HCT116 (cell line): ENCODE measurements around the gene EMSY. TPM values are rescaled to one million over a fixed set of nuclear protein-coding genes. Genes with fewer than 3 reads are reported as not detected.

Experiments
- ATAC-seq: fragments of 200-7000 bp; cut with Tn5 transposase; 2 replicates; pipeline ENCODE4 v1.9.1; 2020; ENCODE audit warnings: mild to moderate bottlenecking, moderate library complexity
- BruUV-seq: library from RNA; stranded (reverse); fragments of 400-500 nt; replicated peaks from 2 replicates; lab custom pipeline; 2021; lab: Mats Ljungman, UMichigan
- CTCF ChIA-PET: fragments of 300-600 bp; sonication (Branson Sonifier 250); formaldehyde crosslinking; loops from one replicate; lab custom pipeline; 2021; ENCODE audit warnings: antibody characterized with exemption; lab: Charles Lee
- POLR2A ChIA-PET: fragments of 300-600, 350-600 bp; sonication (Branson Sonifier 250); formaldehyde crosslinking; loops from one replicate; lab custom pipeline; 2021; ENCODE audit warnings: antibody characterized with exemption; lab: Charles Lee
- RAD21 ChIA-PET, 2 experiments: fragments of 300-600 bp; sonication (Branson Sonifier 250); formaldehyde crosslinking; loops; one replicate each; lab custom pipeline; 2023; ENCODE audit warnings: low total read pairs in 2 of 2; ENCODE audit not compliant: uncharacterized antibody in 2 of 2, unreplicated experiment in 2 of 2, low non-redundant PET in 1 of 2; lab: Charles Lee
- DNase-seq: peaks from one replicate; pipeline ENCODE4 v3.0.0-alpha.2; 2010; ENCODE audit warnings: low read depth, low spot score
- H2AFZ ChIP-seq: fragments of 200-600 bp; shearing (Covaris generic), sonication (generic); 2 replicates; pipeline ENCODE4 v1.6.1; 2017; ENCODE audit warnings: low read depth, mixed run types, mixed read lengths, antibody characterized with exemption, low read length; ENCODE audit not compliant: poor library complexity, severe bottlenecking
- H3K27ac ChIP-seq: 2 replicates; pipeline ENCODE4 v1.5.1; 2012; ENCODE audit warnings: low read depth, low read length
- H3K27me3 ChIP-seq: fragments of 200-600 bp; sonication (generic); 2 replicates; pipeline ENCODE4 v1.6.1; 2016; ENCODE audit warnings: mixed run types, low read length, mixed read lengths; ENCODE audit not compliant: insufficient read depth
- H3K36me3 ChIP-seq, 2 experiments: fragments of 200-500 bp in 1 of 2; fragments of 200-600 bp in 1 of 2; sonication (Bioruptor generic) in 1 of 2; sonication (generic) in 1 of 2; 2 replicates each; pipeline versions ENCODE4 v1.5.1 to v1.6.1; 2014 to 2016; ENCODE audit warnings: low read length in 2 of 2, inconsistent platforms in 1 of 2, mixed read lengths in 1 of 2, mixed run types in 1 of 2; ENCODE audit not compliant: insufficient read depth in 2 of 2, control insufficient read depth in 1 of 2
- H3K4me1 ChIP-seq, 2 experiments: fragments of 200-600 bp in 1 of 2; sonication (generic) in 1 of 2; 2 replicates each; pipeline versions ENCODE4 v1.5.1 to v1.6.1; 2012 to 2017; ENCODE audit warnings: low read length in 2 of 2, inconsistent platforms in 1 of 2, mild to moderate bottlenecking in 1 of 2, mixed read lengths in 1 of 2, mixed run types in 1 of 2, moderate library complexity in 1 of 2; ENCODE audit not compliant: insufficient read depth in 2 of 2, control insufficient read depth in 1 of 2
- H3K4me2 ChIP-seq: fragments of 200-600 bp; sonication (generic); 2 replicates; pipeline ENCODE4 v1.6.1; 2017; ENCODE audit warnings: mixed run types, low read length, mixed read lengths
- H3K4me3 ChIP-seq, 2 experiments: fragments of 200-600 bp in 1 of 2; sonication (generic) in 1 of 2; replicated peaks in 1 of 2; 2 replicates each; pipeline ENCODE4 v1.5.1; 2011 to 2016; ENCODE audit warnings: low read length in 2 of 2, control low read depth in 1 of 2, low read depth in 1 of 2, mild to moderate bottlenecking in 1 of 2, mixed read lengths in 1 of 2, mixed run types in 1 of 2
- H3K79me2 ChIP-seq: fragments of 200-600 bp; sonication (generic); 2 replicates; pipeline ENCODE4 v1.6.1; 2017; ENCODE audit warnings: mild to moderate bottlenecking, mixed run types, low read length, moderate library complexity, mixed read lengths; ENCODE audit not compliant: insufficient read depth
- H3K9ac ChIP-seq: fragments of 200-600 bp; sonication (generic); 2 replicates; pipeline ENCODE4 v1.6.1; 2016; ENCODE audit warnings: low read length, mixed read lengths
- H3K9me2 ChIP-seq: fragments of 200-600 bp; sonication (generic), shearing (Covaris generic); 2 replicates; pipeline ENCODE4 v1.6.1; 2017; ENCODE audit warnings: mixed run types, mild to moderate bottlenecking, moderate library complexity; ENCODE audit not compliant: insufficient read depth
- H3K9me3 ChIP-seq, 2 experiments: fragments of 200-500 bp in 1 of 2; fragments of 200-600 bp in 1 of 2; sonication (Bioruptor generic) in 1 of 2; sonication (generic) in 1 of 2; 2 replicates each; pipeline ENCODE4 v1.6.1; 2014 to 2017; ENCODE audit warnings: low read length in 2 of 2, mixed read lengths in 2 of 2, inconsistent platforms in 1 of 2, low read depth in 1 of 2, mild to moderate bottlenecking in 1 of 2, mixed run types in 1 of 2, moderate library complexity in 1 of 2; ENCODE audit not compliant: control insufficient read depth in 1 of 2, insufficient read depth in 1 of 2
- H4K20me1 ChIP-seq: fragments of 200-600 bp; sonication (generic), shearing (Covaris generic); 2 replicates; pipeline ENCODE4 v1.6.1; 2017; ENCODE audit warnings: mixed run types, mild to moderate bottlenecking, moderate library complexity; ENCODE audit not compliant: insufficient read depth
- SRF ChIP-seq: IDR thresholded peaks from 2 replicates; pipeline ENCODE4 v1.6.1; 2012; ENCODE audit warnings: low read depth
- TCF7L2 ChIP-seq: IDR thresholded peaks from 2 replicates; pipeline ENCODE4 v1.7.0; 2011; ENCODE audit warnings: borderline replicate concordance, inconsistent platforms; ENCODE audit not compliant: insufficient read depth, insufficient read length; ENCODE audit errors: extremely low read depth
- YY1 ChIP-seq: IDR thresholded peaks from 2 replicates; pipeline ENCODE4 v1.6.1; 2011; ENCODE audit warnings: low read length, low read depth, moderate library complexity, mild to moderate bottlenecking; ENCODE audit not compliant: insufficient replicate concordance; ENCODE audit errors: extremely low read depth
- ZFX ChIP-seq: fragments of 450-650 bp; IDR thresholded peaks from 2 replicates; pipeline ENCODE4 v1.6.1; 2017
- intact Hi-C: fragments of 100-400 bp; cut with micrococcal nuclease; formaldehyde crosslinking; loops from 2 replicates; pipeline ENCODE4 v1.10.0; 2022
- total RNA-seq: library from RNA; stranded (reverse); gene quantifications from one replicate; pipeline ENCODE4 v1.2.1, GENCODE V29; 2021; ENCODE audit not compliant: unreplicated experiment
- TF ChIP-seq, protein P1 (sequence below): IDR thresholded peaks from 2 replicates; pipeline ENCODE4 v1.6.1; 2011; ENCODE audit warnings: mild to moderate bottlenecking, low read length, moderate library complexity; ENCODE audit not compliant: insufficient replicate concordance; ENCODE audit errors: extremely low read depth
- TF ChIP-seq, protein P2 (sequence below): IDR thresholded peaks from 2 replicates; pipeline ENCODE4 v1.6.1; 2012; ENCODE audit warnings: low read depth

Gene EMSY
- total RNA-seq, 1 experiment from 2014 or later: 22.7 TPM

DNA sequence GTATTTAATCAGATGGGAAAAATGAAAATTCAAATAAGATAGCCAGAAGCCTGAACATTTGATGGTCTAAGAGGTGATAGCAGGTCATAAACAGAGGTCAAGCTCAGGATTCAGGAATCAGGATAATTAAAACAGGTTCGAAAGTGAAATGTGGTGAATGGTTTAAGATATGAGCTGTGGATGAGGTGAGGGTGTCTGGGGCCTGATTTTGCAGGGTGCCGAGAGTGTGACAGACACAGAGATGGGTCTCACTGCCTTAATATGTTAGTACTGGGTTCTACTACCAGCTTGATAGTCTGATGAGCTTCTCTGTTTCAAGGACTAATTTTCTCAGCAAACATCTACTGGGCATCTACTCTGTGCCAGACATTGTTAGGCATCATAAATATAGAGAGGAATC, 19.9 kb upstream of the EMSY start (continued):
- TF ChIP-seq, protein P1, sequence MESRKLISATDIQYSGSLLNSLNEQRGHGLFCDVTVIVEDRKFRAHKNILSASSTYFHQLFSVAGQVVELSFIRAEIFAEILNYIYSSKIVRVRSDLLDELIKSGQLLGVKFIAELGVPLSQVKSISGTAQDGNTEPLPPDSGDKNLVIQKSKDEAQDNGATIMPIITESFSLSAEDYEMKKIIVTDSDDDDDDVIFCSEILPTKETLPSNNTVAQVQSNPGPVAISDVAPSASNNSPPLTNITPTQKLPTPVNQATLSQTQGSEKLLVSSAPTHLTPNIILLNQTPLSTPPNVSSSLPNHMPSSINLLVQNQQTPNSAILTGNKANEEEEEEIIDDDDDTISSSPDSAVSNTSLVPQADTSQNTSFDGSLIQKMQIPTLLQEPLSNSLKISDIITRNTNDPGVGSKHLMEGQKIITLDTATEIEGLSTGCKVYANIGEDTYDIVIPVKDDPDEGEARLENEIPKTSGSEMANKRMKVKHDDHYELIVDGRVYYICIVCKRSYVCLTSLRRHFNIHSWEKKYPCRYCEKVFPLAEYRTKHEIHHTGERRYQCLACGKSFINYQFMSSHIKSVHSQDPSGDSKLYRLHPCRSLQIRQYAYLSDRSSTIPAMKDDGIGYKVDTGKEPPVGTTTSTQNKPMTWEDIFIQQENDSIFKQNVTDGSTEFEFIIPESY: no peak
- TF ChIP-seq SRF (no peak), TCF7L2 (no peak), YY1 (no peak)
- TF ChIP-seq, all 23 proteins: peak for 0

DNA sequence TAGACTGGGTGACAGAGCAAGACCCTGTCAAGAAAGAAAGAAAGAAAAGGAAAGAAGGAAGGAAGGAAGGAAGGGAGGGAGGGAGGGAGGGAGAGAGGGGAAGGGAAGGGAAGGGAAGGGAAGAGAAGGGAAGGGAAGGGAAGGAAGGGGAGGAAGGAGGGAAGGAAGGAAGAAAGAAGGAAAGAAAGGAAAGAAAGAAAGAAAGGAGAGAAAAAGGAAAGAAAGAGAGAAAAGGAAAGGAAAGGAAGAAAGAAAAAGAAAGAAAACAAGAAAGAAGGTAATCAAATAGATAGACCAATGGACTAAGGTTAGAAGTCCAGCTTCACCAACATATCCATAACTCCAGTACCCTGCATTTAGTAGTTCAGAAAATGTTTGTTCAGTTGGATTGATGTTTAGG, 18.2 kb upstream of the EMSY start:
- BruUV-seq: no TSS peak
- no peak for ATAC-seq
- no peaks in the 10 kb centered on the region for H3K79me2 ChIP-seq
- TF ChIP-seq SRF (no peak), ZFX (no peak)
- TF ChIP-seq, protein P2, sequence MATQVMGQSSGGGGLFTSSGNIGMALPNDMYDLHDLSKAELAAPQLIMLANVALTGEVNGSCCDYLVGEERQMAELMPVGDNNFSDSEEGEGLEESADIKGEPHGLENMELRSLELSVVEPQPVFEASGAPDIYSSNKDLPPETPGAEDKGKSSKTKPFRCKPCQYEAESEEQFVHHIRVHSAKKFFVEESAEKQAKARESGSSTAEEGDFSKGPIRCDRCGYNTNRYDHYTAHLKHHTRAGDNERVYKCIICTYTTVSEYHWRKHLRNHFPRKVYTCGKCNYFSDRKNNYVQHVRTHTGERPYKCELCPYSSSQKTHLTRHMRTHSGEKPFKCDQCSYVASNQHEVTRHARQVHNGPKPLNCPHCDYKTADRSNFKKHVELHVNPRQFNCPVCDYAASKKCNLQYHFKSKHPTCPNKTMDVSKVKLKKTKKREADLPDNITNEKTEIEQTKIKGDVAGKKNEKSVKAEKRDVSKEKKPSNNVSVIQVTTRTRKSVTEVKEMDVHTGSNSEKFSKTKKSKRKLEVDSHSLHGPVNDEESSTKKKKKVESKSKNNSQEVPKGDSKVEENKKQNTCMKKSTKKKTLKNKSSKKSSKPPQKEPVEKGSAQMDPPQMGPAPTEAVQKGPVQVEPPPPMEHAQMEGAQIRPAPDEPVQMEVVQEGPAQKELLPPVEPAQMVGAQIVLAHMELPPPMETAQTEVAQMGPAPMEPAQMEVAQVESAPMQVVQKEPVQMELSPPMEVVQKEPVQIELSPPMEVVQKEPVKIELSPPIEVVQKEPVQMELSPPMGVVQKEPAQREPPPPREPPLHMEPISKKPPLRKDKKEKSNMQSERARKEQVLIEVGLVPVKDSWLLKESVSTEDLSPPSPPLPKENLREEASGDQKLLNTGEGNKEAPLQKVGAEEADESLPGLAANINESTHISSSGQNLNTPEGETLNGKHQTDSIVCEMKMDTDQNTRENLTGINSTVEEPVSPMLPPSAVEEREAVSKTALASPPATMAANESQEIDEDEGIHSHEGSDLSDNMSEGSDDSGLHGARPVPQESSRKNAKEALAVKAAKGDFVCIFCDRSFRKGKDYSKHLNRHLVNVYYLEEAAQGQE: no peak
- H3K9me3 ChIP-seq: no peaks in the 10 kb centered on the region
- H3K9me2 ChIP-seq: no peaks in the 10 kb centered on the region
- no peak overlapping the region for H3K4me2 ChIP-seq
- no peaks in the 10 kb centered on the region for H3K4me1 ChIP-seq
- ChIA-PET RAD21 (no interaction called here), CTCF (no interaction called here), POLR2A (no interaction called here)
- H3K27me3 ChIP-seq: no peaks in the 10 kb centered on the region
- intact Hi-C loops: no loop called here
- no peaks in the 10 kb centered on the region for H4K20me1 ChIP-seq
- DNase-seq: no peak
- H3K36me3 ChIP-seq: no peaks in the 10 kb centered on the region
- H2AFZ ChIP-seq: no peak overlapping the region
- no peak overlapping the region for H3K4me3 ChIP-seq
- no peak overlapping the region for H3K27ac ChIP-seq
- no peak overlapping the region for H3K9ac ChIP-seq
